Measurements from ENCODE around the gene NSA2. TPM values are rescaled to one million over a fixed set of nuclear protein-coding genes. Genes with fewer than 3 reads are reported as not detected.
"Not testable (repeated sequence)": the region's sequence is repeated elsewhere in the genome, so short reads cannot be mapped to it uniquely, and the experiment has no call there.

The NSA2 gene
- total and polyA plus RNA-seq, 4 donors = 51.7 to 190 (median 105) TPM

DNA sequence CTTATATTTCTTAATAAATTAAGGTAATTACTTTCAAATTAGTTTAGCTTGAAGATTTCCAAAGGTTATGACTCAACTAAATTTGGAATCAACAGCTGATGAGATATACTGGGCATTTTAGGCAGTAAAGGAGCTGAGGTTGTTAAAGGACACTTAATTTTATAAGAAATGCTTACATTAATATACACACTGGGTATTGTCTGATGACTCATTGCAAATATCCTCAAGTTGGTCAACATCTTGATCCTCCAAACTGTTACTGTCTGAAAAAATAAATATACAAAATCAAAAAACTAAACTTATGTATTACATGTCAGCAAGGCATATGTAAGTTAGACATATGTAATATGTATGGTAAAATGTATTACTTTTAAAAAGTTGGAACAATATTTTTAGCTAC lies 3.5 kb upstream of the NSA2 start:
- DNase-seq (ENCODE audit: low read depth in 4 of 6, low spot score in 6 of 6) = no peak
- no peaks in the 10 kb centered on the region for H3K9me3 ChIP-seq (ENCODE audit: control insufficient read depth, insufficient read depth, low read length)
- no peaks in the 10 kb centered on the region for H3K27me3 ChIP-seq (ENCODE audit: control insufficient read depth, insufficient read depth, low read length)
- no peak overlapping the region for H3K4me3 ChIP-seq (ENCODE audit: low read depth, low read length)
- peaks cover 14% of the 10 kb centered on the region for H3K4me1 ChIP-seq (ENCODE audit: control insufficient read depth, insufficient read depth, low read length)
- no peaks in the 10 kb centered on the region for H3K36me3 ChIP-seq (ENCODE audit: control insufficient read depth, insufficient read depth, low read length)
- no peak overlapping the region for H3K27ac ChIP-seq (ENCODE audit: low read depth, low read length)

DNA sequence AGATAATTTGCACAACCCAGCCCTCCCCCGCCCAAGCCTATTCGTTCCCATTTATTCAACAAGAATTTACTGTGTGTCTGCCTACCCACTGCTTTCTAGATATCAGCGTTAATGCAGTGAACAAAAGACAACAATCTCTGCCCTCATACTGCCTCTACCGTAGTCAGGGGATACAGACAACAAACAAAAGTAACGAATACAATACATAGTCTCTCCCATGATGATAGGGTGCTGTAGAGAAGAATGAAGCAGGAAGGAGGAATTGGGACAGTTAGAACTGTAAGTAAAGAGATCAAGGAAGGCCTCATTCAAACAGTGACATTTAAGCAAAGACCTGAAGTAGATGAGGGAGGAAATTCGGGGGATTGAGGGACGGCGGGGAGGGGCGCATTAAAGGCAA lies 1.8 kb upstream of the NSA2 start:
- no peak overlapping the region for H3K4me3 ChIP-seq (ENCODE audit: low read depth, low read length)
- 39% methylated on average over 2 of the region's 9 CpGs for WGBS (ENCODE audit: insufficient coverage)
- DNase-seq (ENCODE audit: low read depth in 4 of 6, low spot score in 6 of 6) = no peak
- H3K9me3 ChIP-seq (ENCODE audit: control insufficient read depth, insufficient read depth, low read length) = no peaks in the 10 kb centered on the region
- H3K36me3 ChIP-seq (ENCODE audit: control insufficient read depth, insufficient read depth, low read length) = peaks cover 3% of the 10 kb centered on the region
- H3K27me3 ChIP-seq (ENCODE audit: control insufficient read depth, insufficient read depth, low read length) = no peaks in the 10 kb centered on the region
- H3K27ac ChIP-seq (ENCODE audit: low read depth, low read length) = no peak overlapping the region
- peaks cover 14% of the 10 kb centered on the region for H3K4me1 ChIP-seq (ENCODE audit: control insufficient read depth, insufficient read depth, low read length)

DNA sequence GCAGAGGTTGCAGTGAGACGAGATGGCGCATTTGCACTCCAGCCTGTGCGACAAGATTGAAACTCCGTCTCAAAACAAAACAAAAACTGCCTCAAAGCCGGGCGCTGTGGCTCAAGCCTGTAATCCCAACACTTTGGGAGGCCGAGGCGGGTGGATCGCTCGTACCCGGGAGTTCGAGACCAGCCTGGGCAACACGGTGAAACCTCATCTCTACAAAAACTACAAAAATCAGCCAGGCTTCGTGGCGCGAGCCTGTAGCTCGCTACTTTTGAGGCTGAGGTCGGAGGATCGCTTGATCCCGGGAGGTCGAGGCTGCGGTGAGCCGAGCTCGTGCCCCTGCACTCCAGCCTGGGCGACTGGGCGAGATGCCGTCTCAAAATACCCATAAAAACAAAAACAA lies 1.1 kb upstream of the NSA2 start:
- DNase-seq (ENCODE audit: low read depth in 4 of 6, low spot score in 6 of 6) = no peak

DNA sequence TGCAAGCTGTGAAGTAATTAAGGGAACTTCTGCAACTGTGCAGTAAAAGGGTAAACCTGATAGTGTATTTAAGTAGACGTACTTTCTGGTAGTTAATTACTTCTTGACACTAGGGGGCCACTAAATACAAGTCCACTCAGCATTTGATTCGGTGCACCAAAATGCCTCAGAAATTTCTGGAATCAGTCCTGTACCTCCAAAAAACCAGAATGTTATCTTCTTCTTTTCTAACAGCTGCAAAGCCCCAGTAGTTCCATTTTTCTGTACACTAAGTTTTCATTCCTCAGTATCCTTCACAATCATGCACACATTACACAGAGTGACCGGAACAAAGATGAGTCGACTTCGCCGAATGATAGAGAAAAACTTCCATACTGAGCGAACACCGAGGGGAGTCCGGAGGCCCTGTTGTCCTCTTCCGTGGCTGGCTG lies 616 bp upstream of the NSA2 start:
- peak in 5 of 6 donors; percentile 7 to 66 (median 18) for DNase-seq (ENCODE audit: low read depth in 4 of 6, low spot score in 6 of 6)
- H3K36me3 ChIP-seq (ENCODE audit: control insufficient read depth, insufficient read depth, low read length) = peaks cover 8% of the 10 kb centered on the region
- H3K9me3 ChIP-seq (ENCODE audit: control insufficient read depth, insufficient read depth, low read length) = no peaks in the 10 kb centered on the region
- 0% methylated on average over 9 of the region's 10 CpGs for WGBS (ENCODE audit: insufficient coverage)
- H3K4me3 ChIP-seq (ENCODE audit: low read depth, low read length) = peak overlapping the region; percentile 98
- peaks cover 14% of the 10 kb centered on the region for H3K4me1 ChIP-seq (ENCODE audit: control insufficient read depth, insufficient read depth, low read length)
- H3K27me3 ChIP-seq (ENCODE audit: control insufficient read depth, insufficient read depth, low read length) = no peaks in the 10 kb centered on the region
- H3K27ac ChIP-seq (ENCODE audit: low read depth, low read length) = peak overlapping the region; percentile 84

More for the DNA sequence above, 1.1 kb upstream of the NSA2 start:
- Histone ChIP-seq H3K4me1 (ENCODE audit: control insufficient read depth, insufficient read depth, low read length) (peaks cover 14% of the 10 kb centered on the region), H3K36me3 (ENCODE audit: control insufficient read depth, insufficient read depth, low read length) (peaks cover 5% of the 10 kb centered on the region), H3K27ac (ENCODE audit: low read depth, low read length) (no peak overlapping the region), H3K9me3 (ENCODE audit: control insufficient read depth, insufficient read depth, low read length) (no peaks in the 10 kb centered on the region), H3K4me3 (ENCODE audit: low read depth, low read length) (peak overlapping the region; percentile 98), H3K27me3 (ENCODE audit: control insufficient read depth, insufficient read depth, low read length) (no peaks in the 10 kb centered on the region)
- WGBS (ENCODE audit: insufficient coverage) = 73% methylated on average over 21 of the region's 27 CpGs

DNA sequence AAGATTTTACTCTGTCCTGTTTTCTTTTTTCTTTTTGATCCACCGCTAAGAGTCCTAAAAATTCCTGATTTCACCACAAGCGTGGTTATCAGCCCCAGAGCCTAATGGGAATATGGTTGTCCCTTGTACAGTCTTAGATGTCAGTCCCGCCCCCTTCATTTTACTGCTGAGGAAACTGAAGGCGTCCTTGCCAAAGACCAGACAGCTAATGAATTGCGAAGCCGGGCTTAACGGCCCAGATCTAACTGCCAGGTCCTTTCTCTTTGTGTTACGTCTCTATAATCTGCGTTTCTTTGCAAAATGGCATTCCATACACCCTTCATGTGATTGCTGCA lies 497 bp downstream of the NSA2 start:
- peaks cover 15% of the 10 kb centered on the region for H3K36me3 ChIP-seq (ENCODE audit: control insufficient read depth, insufficient read depth, low read length)
- H3K4me3 ChIP-seq (ENCODE audit: low read depth, low read length) = peak overlapping the region; percentile 98
- H3K27me3 ChIP-seq (ENCODE audit: control insufficient read depth, insufficient read depth, low read length) = no peaks in the 10 kb centered on the region
- WGBS (ENCODE audit: insufficient coverage) = 0% methylated on average over 4 of the region's 9 CpGs
- H3K27ac ChIP-seq (ENCODE audit: low read depth, low read length) = peak overlapping the region; percentile 73
- no peaks in the 10 kb centered on the region for H3K9me3 ChIP-seq (ENCODE audit: control insufficient read depth, insufficient read depth, low read length)
- peaks cover 14% of the 10 kb centered on the region for H3K4me1 ChIP-seq (ENCODE audit: control insufficient read depth, insufficient read depth, low read length)
- DNase-seq (ENCODE audit: low read depth in 4 of 6, low spot score in 6 of 6) = no peak

DNA sequence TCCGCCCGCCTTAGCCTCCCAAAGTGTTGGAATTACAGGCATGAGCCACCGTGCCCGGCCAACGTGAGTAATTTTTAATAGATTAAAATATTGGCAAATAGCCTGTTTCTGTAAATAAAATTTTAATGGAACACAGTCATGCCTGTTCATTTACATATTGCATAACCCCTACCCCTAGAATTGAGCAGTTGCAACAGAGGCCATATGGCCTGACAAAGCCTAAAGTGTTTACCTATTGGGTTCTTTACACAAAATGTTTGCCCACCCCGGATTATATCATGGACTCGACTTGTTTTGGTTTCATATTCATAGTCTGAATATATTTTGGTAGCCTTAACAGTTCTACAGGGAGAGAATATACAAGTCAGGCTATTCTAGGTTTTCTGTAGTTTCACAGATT lies 5.3 kb downstream of the NSA2 start:
- H3K9me3 ChIP-seq (ENCODE audit: control insufficient read depth, insufficient read depth, low read length) = no peaks in the 10 kb centered on the region
- peaks cover 39% of the 10 kb centered on the region for H3K36me3 ChIP-seq (ENCODE audit: control insufficient read depth, insufficient read depth, low read length)
- H3K27me3 ChIP-seq (ENCODE audit: control insufficient read depth, insufficient read depth, low read length) = no peaks in the 10 kb centered on the region
- H3K4me3 ChIP-seq (ENCODE audit: low read depth, low read length) = no peak overlapping the region
- WGBS (ENCODE audit: insufficient coverage) = 83% methylated on average over 1 of the region's 7 CpGs
- no peaks in the 10 kb centered on the region for H3K4me1 ChIP-seq (ENCODE audit: control insufficient read depth, insufficient read depth, low read length)
- no peak overlapping the region for H3K27ac ChIP-seq (ENCODE audit: low read depth, low read length)
- no peak for DNase-seq (ENCODE audit: low read depth in 4 of 6, low spot score in 6 of 6)

DNA sequence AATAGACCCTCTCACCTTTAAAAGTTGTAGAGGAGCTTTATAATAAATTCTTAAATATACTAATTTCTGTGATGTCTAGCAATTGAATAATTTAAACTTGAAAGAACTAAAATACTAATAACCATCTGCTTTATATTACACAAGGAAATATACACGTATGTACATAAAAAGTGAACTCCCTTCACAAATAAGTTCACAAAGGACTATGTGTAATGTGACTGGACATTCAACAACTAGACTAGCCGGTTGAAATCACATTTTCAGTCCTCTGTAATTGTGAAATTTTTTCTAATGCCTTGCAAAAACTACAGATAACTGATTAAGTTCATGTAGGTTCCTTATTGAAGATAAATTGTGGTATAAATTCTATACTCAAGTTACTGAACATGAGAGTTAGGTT lies 11.6 kb downstream of the NSA2 start:
- WGBS (ENCODE audit: insufficient coverage) = no CpG with 5 or more reads among the region's 2 CpGs
- no peak overlapping the region for H3K27ac ChIP-seq (ENCODE audit: low read depth, low read length)
- DNase-seq (ENCODE audit: low read depth in 4 of 6, low spot score in 6 of 6) = no peak

DNA sequence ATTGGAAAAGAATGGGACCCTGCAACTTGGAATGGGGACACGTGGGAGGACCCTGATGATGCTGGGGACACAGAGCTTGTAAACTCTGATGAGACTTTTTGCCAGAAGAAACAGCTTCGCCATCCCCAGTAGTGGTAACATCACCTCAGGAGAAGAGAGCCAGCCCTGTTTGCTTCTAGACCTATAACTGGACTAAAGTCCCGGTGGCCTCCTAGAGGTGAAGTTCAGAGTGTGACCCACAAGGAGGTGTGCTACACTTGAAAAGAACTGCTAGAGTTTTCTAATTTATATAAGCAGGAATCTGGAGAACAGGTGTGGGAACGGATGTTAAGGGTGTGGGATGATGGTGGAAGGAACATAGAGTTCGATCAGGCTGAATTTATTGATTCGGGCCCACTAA lies 19.8 kb downstream of the NSA2 start:
- peaks cover 16% of the 10 kb centered on the region for H3K36me3 ChIP-seq (ENCODE audit: control insufficient read depth, insufficient read depth, low read length)
- 96% methylated on average over 6 of the region's 6 CpGs for WGBS (ENCODE audit: insufficient coverage)
- DNase-seq (ENCODE audit: low read depth in 4 of 6, low spot score in 6 of 6) = no peak
- no peak overlapping the region for H3K4me3 ChIP-seq (ENCODE audit: low read depth, low read length)
- H3K27ac ChIP-seq (ENCODE audit: low read depth, low read length) = no peak overlapping the region
- H3K9me3 ChIP-seq (ENCODE audit: control insufficient read depth, insufficient read depth, low read length) = no peaks in the 10 kb centered on the region
- H3K4me1 ChIP-seq (ENCODE audit: control insufficient read depth, insufficient read depth, low read length) = no peaks in the 10 kb centered on the region
- H3K27me3 ChIP-seq (ENCODE audit: control insufficient read depth, insufficient read depth, low read length) = no peaks in the 10 kb centered on the region

More for the DNA sequence above, 11.6 kb downstream of the NSA2 start:
- Histone ChIP-seq H3K27me3 (ENCODE audit: control insufficient read depth, insufficient read depth, low read length) (no peaks in the 10 kb centered on the region), H3K4me1 (ENCODE audit: control insufficient read depth, insufficient read depth, low read length) (no peaks in the 10 kb centered on the region), H3K9me3 (ENCODE audit: control insufficient read depth, insufficient read depth, low read length) (no peaks in the 10 kb centered on the region), H3K36me3 (ENCODE audit: control insufficient read depth, insufficient read depth, low read length) (peaks cover 15% of the 10 kb centered on the region), H3K4me3 (ENCODE audit: low read depth, low read length) (no peak overlapping the region)

DNA sequence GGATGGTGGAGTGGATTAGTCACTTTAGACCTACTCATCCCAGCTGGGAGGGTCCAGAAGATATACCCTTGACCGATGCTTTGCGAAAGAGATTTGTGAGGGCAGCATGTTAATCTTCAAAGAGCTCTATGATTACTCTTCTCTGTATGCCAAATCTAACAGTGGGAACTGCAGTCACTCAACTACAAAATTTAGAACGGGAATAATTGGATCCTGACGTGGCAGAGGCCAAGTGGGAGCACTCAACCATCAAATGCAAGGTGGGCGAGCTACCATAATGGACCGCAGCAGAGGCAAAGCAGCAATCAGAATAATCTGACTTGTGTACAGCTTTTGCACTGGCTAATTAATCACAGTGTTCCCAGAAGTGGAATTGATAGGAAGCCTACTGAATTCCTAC lies 20.4 kb downstream of the NSA2 start:
- DNase-seq (ENCODE audit: low read depth in 4 of 6, low spot score in 6 of 6) = no peak
- WGBS (ENCODE audit: insufficient coverage) = 92% methylated on average over 6 of the region's 6 CpGs
- Histone ChIP-seq H3K27ac (ENCODE audit: low read depth, low read length) (no peak overlapping the region), H3K4me3 (ENCODE audit: low read depth, low read length) (no peak overlapping the region), H3K36me3 (ENCODE audit: control insufficient read depth, insufficient read depth, low read length) (peaks cover 20% of the 10 kb centered on the region), H3K27me3 (ENCODE audit: control insufficient read depth, insufficient read depth, low read length) (no peaks in the 10 kb centered on the region), H3K4me1 (ENCODE audit: control insufficient read depth, insufficient read depth, low read length) (no peaks in the 10 kb centered on the region), H3K9me3 (ENCODE audit: control insufficient read depth, insufficient read depth, low read length) (no peaks in the 10 kb centered on the region)

DNA sequence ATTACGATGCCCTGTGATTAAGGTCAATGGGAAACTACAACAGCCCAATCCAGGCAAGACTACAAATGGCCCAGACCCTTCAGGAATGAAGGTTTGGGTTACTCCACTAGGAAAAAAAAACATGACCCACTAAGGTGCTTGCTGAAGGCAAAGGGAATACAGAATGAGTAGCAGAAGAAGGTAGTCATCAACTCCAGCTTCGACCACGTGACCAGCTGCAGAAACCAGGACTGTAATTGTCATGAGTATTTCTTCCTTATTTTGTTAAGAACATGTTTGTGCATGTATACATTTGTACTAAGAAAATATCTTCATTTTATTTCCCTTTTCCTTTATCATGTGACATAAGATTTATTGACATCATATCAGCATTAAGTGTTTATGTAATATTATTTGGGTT lies 24.6 kb downstream of the NSA2 start:
- H3K4me3 ChIP-seq (ENCODE audit: low read depth, low read length); H3K27me3 ChIP-seq (ENCODE audit: control insufficient read depth, insufficient read depth, low read length); H3K9me3 ChIP-seq (ENCODE audit: control insufficient read depth, insufficient read depth, low read length); H3K4me1 ChIP-seq (ENCODE audit: control insufficient read depth, insufficient read depth, low read length); DNase-seq (ENCODE audit: low read depth in 4 of 6, low spot score in 6 of 6); H3K27ac ChIP-seq (ENCODE audit: low read depth, low read length): not testable (repeated sequence)
- whole genome bisulfite sequencing (ENCODE audit: insufficient coverage) = no CpG with 5 or more reads among the region's 3 CpGs
- H3K36me3 ChIP-seq (ENCODE audit: control insufficient read depth, insufficient read depth, low read length) = peaks cover 45% of the 10 kb centered on the region

Measured in spinal cord (tissue), 10 donors.